ENCODE measurements around the gene TYMP. TPM values are rescaled to one million over a fixed set of nuclear protein-coding genes. Genes with fewer than 3 reads are reported as not detected.
"Not testable (repeated sequence)": the region's sequence is repeated elsewhere in the genome, so short reads cannot be mapped to it uniquely, and the experiment has no call there.

Gene TYMP
- total RNA-seq, 1 donor from 2014 or later, result 3.3 TPM

DNA sequence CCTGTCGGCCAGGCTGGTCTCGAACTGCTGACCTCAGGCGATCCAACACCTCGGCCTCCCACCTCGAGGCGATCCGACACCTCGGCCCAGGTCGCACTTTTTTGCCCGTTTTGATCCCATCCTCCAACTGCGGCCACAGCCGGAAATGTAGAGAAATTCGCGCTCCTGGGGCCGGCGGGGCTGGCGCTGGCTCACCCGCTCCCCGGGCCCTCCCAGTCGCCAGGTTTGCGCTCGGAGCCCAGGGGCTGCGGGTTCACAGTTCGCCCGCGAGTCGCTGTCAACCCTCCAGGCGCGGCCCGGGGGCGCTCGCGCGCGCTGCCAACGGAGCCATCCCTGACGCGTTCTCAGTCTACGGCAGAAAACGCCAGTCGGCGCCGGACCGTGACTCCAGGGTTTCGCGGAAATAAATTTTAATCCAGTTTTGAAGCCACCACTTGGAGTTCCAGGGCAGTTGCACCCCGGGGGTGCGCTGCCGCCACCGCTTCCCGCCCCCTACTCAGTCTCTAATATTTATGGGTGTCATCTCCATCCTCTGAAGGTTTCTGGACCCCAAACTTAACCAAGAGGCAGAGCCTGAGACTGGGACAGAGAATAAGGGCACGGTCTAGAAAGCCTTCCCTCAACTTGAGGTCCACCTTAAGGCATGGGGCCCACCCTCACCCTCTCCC is 14.4 kb upstream of the TYMP start:
- Mint-ChIP-seq H3K9me3 (ENCODE audit: unreplicated experiment) (no peaks in the 10 kb centered on the region), H3K27ac (ENCODE audit: unreplicated experiment) (no peak overlapping the region), H3K36me3 (ENCODE audit: low read depth, unreplicated experiment) (no peaks in the 10 kb centered on the region), H3K27me3 (ENCODE audit: low read depth, unreplicated experiment) (peaks cover 12% of the 10 kb centered on the region), H3K4me3 (ENCODE audit: unreplicated experiment) (no peak overlapping the region), H3K4me1 (ENCODE audit: low read depth, unreplicated experiment) (peaks cover 8% of the 10 kb centered on the region)
- H3K36me3 ChIP-seq (ENCODE audit: insufficient read depth, low read length), result no peaks in the 10 kb centered on the region
- H4K20me1 ChIP-seq (ENCODE audit: insufficient read depth, low read length), result no peaks in the 10 kb centered on the region
- no peaks in the 10 kb centered on the region for H3K9me3 ChIP-seq (ENCODE audit: insufficient read depth, low read depth, low read length)
- peak overlapping the region; percentile 73 for H3K4me2 ChIP-seq (ENCODE audit: low read length)
- no peak for FAIRE-seq
- no peaks in the 10 kb centered on the region for H3K79me2 ChIP-seq (ENCODE audit: insufficient read depth, low read length)
- no peak overlapping the region for H3K9ac ChIP-seq (ENCODE audit: low read length)
- peak overlapping the region; percentile 66 for H2AFZ ChIP-seq (ENCODE audit: low read depth, low read length)
- H3K4me3 ChIP-seq (ENCODE audit: insufficient read depth, low read depth, low read length), result peak overlapping the region; percentile 23
- H3K27ac ChIP-seq (ENCODE audit: low read depth, low read length), result no peak overlapping the region
- peaks cover 3% of the 10 kb centered on the region for H3K4me1 ChIP-seq (ENCODE audit: insufficient read depth, low read length)
- TF ChIP-seq EZH2 (IDR thresholded peaks at IDR 0.05; ENCODE audit: insufficient read depth, low read length), result no peak
- TF ChIP-seq, protein P1, sequence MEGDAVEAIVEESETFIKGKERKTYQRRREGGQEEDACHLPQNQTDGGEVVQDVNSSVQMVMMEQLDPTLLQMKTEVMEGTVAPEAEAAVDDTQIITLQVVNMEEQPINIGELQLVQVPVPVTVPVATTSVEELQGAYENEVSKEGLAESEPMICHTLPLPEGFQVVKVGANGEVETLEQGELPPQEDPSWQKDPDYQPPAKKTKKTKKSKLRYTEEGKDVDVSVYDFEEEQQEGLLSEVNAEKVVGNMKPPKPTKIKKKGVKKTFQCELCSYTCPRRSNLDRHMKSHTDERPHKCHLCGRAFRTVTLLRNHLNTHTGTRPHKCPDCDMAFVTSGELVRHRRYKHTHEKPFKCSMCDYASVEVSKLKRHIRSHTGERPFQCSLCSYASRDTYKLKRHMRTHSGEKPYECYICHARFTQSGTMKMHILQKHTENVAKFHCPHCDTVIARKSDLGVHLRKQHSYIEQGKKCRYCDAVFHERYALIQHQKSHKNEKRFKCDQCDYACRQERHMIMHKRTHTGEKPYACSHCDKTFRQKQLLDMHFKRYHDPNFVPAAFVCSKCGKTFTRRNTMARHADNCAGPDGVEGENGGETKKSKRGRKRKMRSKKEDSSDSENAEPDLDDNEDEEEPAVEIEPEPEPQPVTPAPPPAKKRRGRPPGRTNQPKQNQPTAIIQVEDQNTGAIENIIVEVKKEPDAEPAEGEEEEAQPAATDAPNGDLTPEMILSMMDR (IDR thresholded peaks at IDR 0.05; ENCODE audit: insufficient read depth, low read depth, low read length), result peak; percentile 33
- H3K27me3 ChIP-seq (ENCODE audit: insufficient read depth, low read length), result peaks cover 13% of the 10 kb centered on the region
- DNase-seq (ENCODE audit: low read depth), result peak; percentile 36

DNA sequence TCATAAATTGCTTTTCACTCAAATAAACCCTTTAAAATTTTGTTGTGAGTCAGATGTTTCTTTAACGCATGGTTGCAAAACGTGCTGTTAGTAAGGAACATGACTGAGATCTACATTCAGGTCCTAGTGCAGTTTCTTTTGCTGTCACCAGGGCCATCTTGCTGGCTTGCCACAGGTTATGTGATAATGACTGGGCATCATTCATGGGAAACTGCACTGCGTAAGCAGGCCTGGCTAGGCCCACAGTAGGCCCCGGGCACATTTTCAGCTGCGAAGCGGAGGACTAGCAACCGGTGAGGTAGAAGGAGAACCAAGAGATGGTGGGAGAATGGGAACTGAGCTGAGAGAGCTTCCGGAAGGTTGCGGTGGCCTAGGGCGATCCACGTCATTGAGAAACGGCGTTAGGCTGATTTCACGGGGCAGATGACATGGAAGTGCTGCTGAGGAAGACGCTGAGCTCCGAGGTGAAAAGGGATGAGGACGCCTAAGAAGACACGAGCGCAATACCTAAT is 12.7 kb upstream of the TYMP start:
- no peak overlapping the region for H3K27ac Mint-ChIP-seq (ENCODE audit: unreplicated experiment)
- H3K4me2 ChIP-seq (ENCODE audit: low read length), result no peak overlapping the region
- FAIRE-seq (no peak), DNase-seq (ENCODE audit: low read depth) (no peak)
- peaks cover 14% of the 10 kb centered on the region for H3K27me3 Mint-ChIP-seq (ENCODE audit: low read depth, unreplicated experiment)
- peaks cover 6% of the 10 kb centered on the region for H3K27me3 ChIP-seq (ENCODE audit: insufficient read depth, low read length)
- H3K4me1 Mint-ChIP-seq (ENCODE audit: low read depth, unreplicated experiment), result peaks cover 9% of the 10 kb centered on the region
- no peak overlapping the region for H3K4me3 ChIP-seq (ENCODE audit: insufficient read depth, low read depth, low read length)
- peaks cover 3% of the 10 kb centered on the region for H3K4me1 ChIP-seq (ENCODE audit: insufficient read depth, low read length)
- no peak overlapping the region for H2AFZ ChIP-seq (ENCODE audit: low read depth, low read length)
- H3K9ac ChIP-seq (ENCODE audit: low read length), result no peak overlapping the region
- no peaks in the 10 kb centered on the region for H3K79me2 ChIP-seq (ENCODE audit: insufficient read depth, low read length)
- no peaks in the 10 kb centered on the region for H4K20me1 ChIP-seq (ENCODE audit: insufficient read depth, low read length)
- no peaks in the 10 kb centered on the region for H3K9me3 ChIP-seq (ENCODE audit: insufficient read depth, low read depth, low read length)
- H3K27ac ChIP-seq (ENCODE audit: low read depth, low read length), result no peak overlapping the region
- no peaks in the 10 kb centered on the region for H3K9me3 Mint-ChIP-seq (ENCODE audit: unreplicated experiment)
- H3K36me3 Mint-ChIP-seq (ENCODE audit: low read depth, unreplicated experiment), result no peaks in the 10 kb centered on the region
- H3K36me3 ChIP-seq (ENCODE audit: insufficient read depth, low read length), result no peaks in the 10 kb centered on the region
- no peak for TF ChIP-seq EZH2 (IDR thresholded peaks at IDR 0.05; ENCODE audit: insufficient read depth, low read length)
- TF ChIP-seq, protein P1 (IDR thresholded peaks at IDR 0.05; ENCODE audit: insufficient read depth, low read depth, low read length), result no peak
- H3K4me3 Mint-ChIP-seq (ENCODE audit: unreplicated experiment), result no peak overlapping the region

- peaks cover 14% of the 10 kb centered on the region for H3K27me3 Mint-ChIP-seq (ENCODE audit: low read depth, unreplicated experiment)
- not testable (repeated sequence) for H3K4me3 Mint-ChIP-seq (ENCODE audit: unreplicated experiment); H3K4me2 ChIP-seq (ENCODE audit: low read length); H3K4me1 Mint-ChIP-seq (ENCODE audit: low read depth, unreplicated experiment); H3K4me1 ChIP-seq (ENCODE audit: insufficient read depth, low read length); H3K27ac Mint-ChIP-seq (ENCODE audit: unreplicated experiment); H3K27me3 ChIP-seq (ENCODE audit: insufficient read depth, low read length); H3K36me3 ChIP-seq (ENCODE audit: insufficient read depth, low read length); H3K36me3 Mint-ChIP-seq (ENCODE audit: low read depth, unreplicated experiment); H3K27ac ChIP-seq (ENCODE audit: low read depth, low read length); H3K79me2 ChIP-seq (ENCODE audit: insufficient read depth, low read length); H2AFZ ChIP-seq (ENCODE audit: low read depth, low read length); H3K9me3 Mint-ChIP-seq (ENCODE audit: unreplicated experiment); H3K4me3 ChIP-seq (ENCODE audit: insufficient read depth, low read depth, low read length); H3K9ac ChIP-seq (ENCODE audit: low read length); H3K9me3 ChIP-seq (ENCODE audit: insufficient read depth, low read depth, low read length); H4K20me1 ChIP-seq (ENCODE audit: insufficient read depth, low read length)
- FAIRE-seq, result peak; percentile 20
- DNase-seq (ENCODE audit: low read depth), result peak; percentile 47
Observed at GRCh38 chr22:50541667-50542026, 11.8 kb upstream of the TYMP start.
